ENCODE results near the gene LILRB1. TPM values are rescaled to one million over a fixed set of nuclear protein-coding genes. Genes with fewer than 3 reads are reported as not detected.
A peak's percentile ranks its signal among the peaks of the same experiment; 100 is the strongest.
"Not testable (repeated sequence)": the region's sequence is repeated elsewhere in the genome, so short reads cannot be mapped to it uniquely, and the experiment has no call there.

Gene LILRB1
- polyA plus RNA-seq, 4 donors = 1.0 to 1.5 (median 1.4) TPM

GRCh38 chr19:54660964-54661363 is 30.7 kb downstream of the LILRB1 start:
- no peak for DNase-seq (ENCODE audit: low read depth in 4 of 4, low spot score in 3 of 4)

GRCh38 chr19:54661846-54662481 is 31.7 kb downstream of the LILRB1 start:
- no peak for DNase-seq (ENCODE audit: low read depth in 4 of 4, low spot score in 3 of 4)

GRCh38 chr19:54662730-54663129 is 32.4 kb downstream of the LILRB1 start, which contains the start of gene LILRB4:
LILRB4 (plus strand) TSS chr19:54662985; CDS start chr19:54663034, 49 bp downstream.
- no peak for DNase-seq (ENCODE audit: low read depth in 4 of 4, low spot score in 3 of 4)

- DNase-seq (ENCODE audit: low read depth in 4 of 4, low spot score in 3 of 4) = no peak
These were observed 35.2 kb downstream of the LILRB1 start for GRCh38 chr19:54665530-54665929.

GRCh38 chr19:54667217-54667616 is 36.9 kb downstream of the LILRB1 start:
- no peak for DNase-seq (ENCODE audit: low read depth in 4 of 4, low spot score in 3 of 4)

- no peak for DNase-seq (ENCODE audit: low read depth in 4 of 4, low spot score in 3 of 4)
These were observed 38.1 kb downstream of the LILRB1 start for GRCh38 chr19:54668353-54668752.

- no peak for DNase-seq (ENCODE audit: low read depth in 4 of 4, low spot score in 3 of 4)
These were observed 40.5 kb downstream of the LILRB1 start for GRCh38 chr19:54670576-54671357.

- DNase-seq (ENCODE audit: low read depth in 4 of 4, low spot score in 3 of 4) = no peak
These were observed 42.9 kb downstream of the LILRB1 start for GRCh38 chr19:54673222-54673621.

- peak in 1 of 4 donors; percentile 7 for DNase-seq (ENCODE audit: low read depth in 4 of 4, low spot score in 3 of 4)
These were observed 43.8 kb downstream of the LILRB1 start for GRCh38 chr19:54674021-54674617.

GRCh38 chr19:54676210-54676834 is 46.0 kb downstream of the LILRB1 start:
- peak in 1 of 4 donors; percentile 9 for DNase-seq (ENCODE audit: low read depth in 4 of 4, low spot score in 3 of 4)

- no peak for DNase-seq (ENCODE audit: low read depth in 4 of 4, low spot score in 3 of 4)
These were observed 46.9 kb downstream of the LILRB1 start for GRCh38 chr19:54677217-54677616.

GRCh38 chr19:54681596-54681995 is 51.3 kb downstream of the LILRB1 start:
- DNase-seq (ENCODE audit: low read depth in 4 of 4, low spot score in 3 of 4) = not testable (repeated sequence)

GRCh38 chr19:54682306-54682856 is 52.1 kb downstream of the LILRB1 start:
- no peak for DNase-seq (ENCODE audit: low read depth in 4 of 4, low spot score in 3 of 4)

- DNase-seq (ENCODE audit: low read depth in 4 of 4, low spot score in 3 of 4) = peak; percentile 14 to 63 (median 52)
These were observed 54.2 kb downstream of the LILRB1 start for GRCh38 chr19:54684527-54684926.

Other genes with a start within 250 kb of the LILRB1 start
- 10 to 100 TPM in 1 of 4 donors, 1 to 10 TPM in 3; 2.1 to 12.1 (median 8.7) TPM for gene TTYH1, start 215.0 kb upstream of the LILRB1 start, polyA plus RNA-seq (ENCODE audit: insufficient read length in 4 of 4)
- gene LENG8, start 181.3 kb upstream of the LILRB1 start, polyA plus RNA-seq (ENCODE audit: insufficient read length in 4 of 4) = 100 to 1,000 TPM in 3 of 4 donors, 10 to 100 TPM in 1; 96.5 to 227 (median 138) TPM
- gene LENG9, start 166.7 kb upstream of the LILRB1 start, polyA plus RNA-seq (ENCODE audit: insufficient read length in 4 of 4) = 1 to 10 TPM; 1.1 to 2.9 (median 2.1) TPM
- 10 to 100 TPM; 24.1 to 61.0 (median 40.2) TPM for gene CDC42EP5, start 157.2 kb upstream of the LILRB1 start, polyA plus RNA-seq (ENCODE audit: insufficient read length in 4 of 4)
- under 1 TPM in 2 of 4 donors, not detected in 2; 0.31 to 0.46 TPM for gene LAIR2, start 127.7 kb upstream of the LILRB1 start, polyA plus RNA-seq (ENCODE audit: insufficient read length in 4 of 4)
- gene LILRA2, start 56.7 kb upstream of the LILRB1 start, polyA plus RNA-seq (ENCODE audit: insufficient read length in 4 of 4) = 1 to 10 TPM in 2 of 4 donors, under 1 TPM in 2; 0.79 to 2.2 (median 1.1) TPM
- under 1 TPM; 0.20 to 0.70 (median 0.53) TPM for gene LILRA1, start 36.9 kb upstream of the LILRB1 start, polyA plus RNA-seq (ENCODE audit: insufficient read length in 4 of 4)
- gene LILRB4, start 32.5 kb downstream of the LILRB1 start, polyA plus RNA-seq (ENCODE audit: insufficient read length in 4 of 4) = 1 to 10 TPM in 3 of 4 donors, under 1 TPM in 1; 0.92 to 3.6 (median 1.2) TPM
- gene KIR3DL3, start 94.0 kb downstream of the LILRB1 start, polyA plus RNA-seq (ENCODE audit: insufficient read length in 4 of 4) = not detected
- not detected for gene KIR2DL3, start 108.0 kb downstream of the LILRB1 start, polyA plus RNA-seq (ENCODE audit: insufficient read length in 4 of 4)
- under 1 TPM in 1 of 4 donors, not detected in 3; 0.11 TPM for gene KIR2DL1, start 139.3 kb downstream of the LILRB1 start, polyA plus RNA-seq (ENCODE audit: insufficient read length in 4 of 4)
- gene KIR2DL4, start 173.1 kb downstream of the LILRB1 start, polyA plus RNA-seq (ENCODE audit: insufficient read length in 4 of 4) = not detected
- gene KIR3DL1, start 186.0 kb downstream of the LILRB1 start, polyA plus RNA-seq (ENCODE audit: insufficient read length in 4 of 4) = not detected
- not detected for gene KIR2DS4, start 202.2 kb downstream of the LILRB1 start, polyA plus RNA-seq (ENCODE audit: insufficient read length in 4 of 4)
- gene KIR3DL2, start 220.0 kb downstream of the LILRB1 start, polyA plus RNA-seq (ENCODE audit: insufficient read length in 4 of 4) = not detected
- gene FCAR, start 243.8 kb downstream of the LILRB1 start, polyA plus RNA-seq (ENCODE audit: insufficient read length in 4 of 4) = under 1 TPM; 0.23 to 0.67 (median 0.46) TPM

Measured in left renal pelvis (tissue), 4 donors.